HG02938 (cell line): ENCODE measurements around the gene CADM1.

Source experiments
- ATAC-seq: cut with Tn5 transposase; IDR thresholded peaks from one replicate; pipeline ENCODE4 v1.9.1; 2021; ENCODE audit warnings: mild to moderate bottlenecking, moderate library complexity; ENCODE audit not compliant: unreplicated experiment

Gene CADM1

GRCh38 chr11:115290893-115291292, 213.3 kb downstream of the CADM1 start:
- ATAC-seq, result no peak

DNA sequence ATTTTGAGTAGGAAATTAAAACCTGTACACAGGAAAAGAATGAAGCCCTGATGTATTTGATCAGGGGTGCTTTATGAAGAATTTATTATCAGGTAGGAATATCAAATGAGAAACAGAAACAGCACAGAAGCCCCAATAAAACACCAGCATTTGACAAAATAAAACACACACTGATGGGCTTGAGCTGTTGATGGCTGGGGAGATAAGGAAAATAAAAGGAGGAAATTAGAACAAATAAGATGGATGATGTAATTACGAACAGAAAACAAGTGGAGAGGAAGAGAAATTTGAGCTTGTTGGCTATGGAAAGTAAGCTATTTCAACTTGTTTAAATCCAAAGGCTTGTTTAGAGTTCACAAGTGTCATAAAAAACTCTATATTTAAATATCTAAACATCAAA, 213.7 kb downstream of the CADM1 start:
- ATAC-seq, result no peak

- no peak for ATAC-seq
Observed at GRCh38 chr11:115287266-115287665, 216.9 kb downstream of the CADM1 start.

DNA sequence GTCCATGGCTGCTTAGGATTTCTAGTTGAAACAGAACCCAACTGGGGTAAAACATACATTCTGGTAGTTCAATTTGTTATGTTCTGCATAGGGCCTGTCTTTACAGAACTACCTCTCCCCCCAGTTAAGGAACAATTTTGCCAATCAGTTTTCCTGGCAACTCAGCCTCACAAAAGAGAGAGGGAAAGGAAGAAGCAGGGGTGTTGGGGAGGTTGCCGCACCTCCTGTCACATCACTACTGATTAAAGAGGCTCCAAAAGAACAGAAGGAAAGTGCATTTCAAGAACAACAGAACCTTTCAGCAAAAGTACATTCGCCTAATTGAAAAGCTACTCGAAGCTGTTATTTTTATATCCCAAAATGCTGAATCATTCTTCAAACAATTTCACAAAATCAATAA, 217.6 kb downstream of the CADM1 start:
- ATAC-seq, result no peak

DNA sequence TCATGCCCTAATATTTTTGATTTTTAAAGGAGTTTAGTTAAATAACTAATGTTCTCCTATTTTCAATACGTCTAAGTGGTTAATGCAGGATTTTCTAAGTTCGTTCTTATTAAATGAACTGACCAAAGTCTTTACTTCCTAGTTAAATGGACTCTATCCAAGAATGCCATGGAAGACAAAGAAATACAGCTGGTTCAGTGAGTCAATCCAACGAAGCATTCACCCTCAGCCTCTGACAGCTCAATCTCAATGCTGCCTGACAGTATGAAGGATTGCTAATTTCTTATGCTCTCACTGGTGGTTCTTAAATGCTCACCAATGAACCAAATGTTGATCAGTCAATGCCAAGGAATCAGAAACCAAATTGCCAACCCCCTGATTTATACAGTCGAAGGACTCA, 219.4 kb downstream of the CADM1 start:
- no peak for ATAC-seq

DNA sequence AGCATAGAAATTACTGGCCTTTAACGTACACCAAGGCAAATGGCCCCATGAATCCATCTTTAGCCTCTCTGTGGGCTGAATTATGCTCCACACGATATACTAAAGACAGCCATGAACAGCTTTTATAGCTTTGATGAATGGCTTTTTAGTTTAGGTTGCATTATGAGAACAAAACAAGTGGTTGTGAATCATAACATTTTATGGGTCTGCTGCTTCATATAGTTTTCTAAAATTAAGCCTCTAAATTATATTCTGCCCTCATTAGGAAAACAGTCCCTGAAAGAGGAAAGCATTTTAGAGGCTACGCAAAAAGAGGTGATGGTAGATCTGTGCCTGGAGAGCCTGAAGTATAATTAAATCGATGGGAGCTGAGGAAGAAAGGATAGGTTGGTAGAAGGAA, 221.3 kb downstream of the CADM1 start:
- no peak for ATAC-seq

GRCh38 chr11:115280775-115281174, 223.4 kb downstream of the CADM1 start:
- ATAC-seq, result no peak

DNA sequence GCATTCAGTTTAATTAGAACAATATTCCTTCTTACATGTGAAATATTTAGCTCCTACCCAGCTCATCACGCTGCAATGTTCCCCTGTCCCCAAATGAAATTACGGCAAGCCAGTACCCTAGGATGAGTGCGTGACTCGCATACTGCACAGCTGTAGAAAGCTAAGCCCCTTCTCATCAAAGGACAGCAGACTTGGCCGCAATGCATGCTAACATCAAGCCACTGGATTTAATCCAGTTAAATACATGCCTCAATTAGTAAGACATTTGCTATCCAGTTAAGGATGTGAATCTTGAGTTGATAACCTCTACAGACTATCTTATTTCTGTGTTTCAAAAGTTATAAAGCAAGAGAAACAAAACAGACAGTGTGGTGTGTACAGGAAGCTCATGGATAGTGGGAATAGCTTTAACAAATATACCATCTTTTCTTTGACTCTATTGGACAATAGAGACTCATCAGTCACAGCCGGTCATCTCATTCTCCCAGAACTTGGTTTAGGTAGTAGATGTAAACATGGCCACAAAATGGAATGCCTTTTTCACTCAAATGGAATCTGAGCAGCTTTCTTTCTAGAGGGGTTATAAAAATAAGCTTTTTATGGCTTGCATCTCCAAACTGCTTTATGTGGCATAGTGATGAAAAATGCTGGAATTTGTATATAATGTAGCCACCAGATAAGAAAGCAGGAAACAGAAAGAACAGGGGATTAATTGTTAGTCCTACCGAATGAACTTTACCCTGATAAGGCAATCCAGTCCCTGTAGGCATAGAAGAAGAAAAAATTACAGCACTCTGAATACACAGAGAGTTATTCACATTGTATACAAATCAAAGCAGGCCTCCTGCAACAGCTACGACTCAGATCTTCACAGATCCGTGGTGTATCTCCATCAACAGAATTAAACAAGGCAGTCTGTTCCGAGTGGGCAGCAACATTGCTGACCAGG, 224.1 kb downstream of the CADM1 start:
- no peak for ATAC-seq

DNA sequence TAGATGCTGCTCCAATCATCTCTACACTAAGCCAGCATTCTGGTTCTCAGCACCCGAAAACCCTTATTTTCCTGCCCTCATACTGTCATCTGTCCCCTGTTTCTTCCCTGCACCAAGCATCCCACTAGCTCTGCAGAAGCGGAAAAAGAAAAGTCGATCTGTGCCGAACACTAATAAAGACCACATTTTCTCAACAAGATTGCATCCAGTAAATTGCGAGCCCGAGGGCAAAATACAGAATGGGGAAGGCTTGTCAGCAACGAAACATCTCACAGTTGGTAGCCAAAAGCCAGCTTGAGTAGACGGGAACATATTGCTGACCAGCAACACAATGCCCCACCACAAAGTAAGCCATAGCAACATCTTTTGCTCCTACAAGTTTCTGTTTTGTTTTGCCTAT, 227.4 kb downstream of the CADM1 start:
- no peak for ATAC-seq

GRCh38 chr11:115276191-115276590, 228.0 kb downstream of the CADM1 start:
- ATAC-seq, result no peak

DNA sequence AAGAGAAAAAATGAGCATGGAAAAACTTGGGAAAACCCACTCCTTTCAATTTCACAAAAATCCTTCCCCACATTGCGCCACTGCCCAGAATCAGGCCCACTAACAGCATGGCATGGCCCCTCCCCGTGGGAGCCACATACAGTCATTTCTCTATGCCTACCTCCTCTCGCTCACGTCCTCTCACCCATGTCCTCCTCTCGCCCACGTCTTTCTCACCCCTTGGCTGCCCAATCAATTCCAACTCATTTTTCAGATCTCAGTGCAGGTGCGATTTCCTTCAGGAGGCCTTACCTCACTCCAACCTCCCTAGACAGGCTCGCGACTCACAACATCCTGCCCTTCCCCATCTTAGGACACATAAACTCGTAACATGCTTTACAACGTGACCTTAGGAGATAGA, 229.2 kb downstream of the CADM1 start:
- ATAC-seq, result no peak

GRCh38 chr11:115272925-115273324, 231.3 kb downstream of the CADM1 start:
- no peak for ATAC-seq

- no peak for ATAC-seq
Observed at GRCh38 chr11:115271643-115272042, 232.6 kb downstream of the CADM1 start.

DNA sequence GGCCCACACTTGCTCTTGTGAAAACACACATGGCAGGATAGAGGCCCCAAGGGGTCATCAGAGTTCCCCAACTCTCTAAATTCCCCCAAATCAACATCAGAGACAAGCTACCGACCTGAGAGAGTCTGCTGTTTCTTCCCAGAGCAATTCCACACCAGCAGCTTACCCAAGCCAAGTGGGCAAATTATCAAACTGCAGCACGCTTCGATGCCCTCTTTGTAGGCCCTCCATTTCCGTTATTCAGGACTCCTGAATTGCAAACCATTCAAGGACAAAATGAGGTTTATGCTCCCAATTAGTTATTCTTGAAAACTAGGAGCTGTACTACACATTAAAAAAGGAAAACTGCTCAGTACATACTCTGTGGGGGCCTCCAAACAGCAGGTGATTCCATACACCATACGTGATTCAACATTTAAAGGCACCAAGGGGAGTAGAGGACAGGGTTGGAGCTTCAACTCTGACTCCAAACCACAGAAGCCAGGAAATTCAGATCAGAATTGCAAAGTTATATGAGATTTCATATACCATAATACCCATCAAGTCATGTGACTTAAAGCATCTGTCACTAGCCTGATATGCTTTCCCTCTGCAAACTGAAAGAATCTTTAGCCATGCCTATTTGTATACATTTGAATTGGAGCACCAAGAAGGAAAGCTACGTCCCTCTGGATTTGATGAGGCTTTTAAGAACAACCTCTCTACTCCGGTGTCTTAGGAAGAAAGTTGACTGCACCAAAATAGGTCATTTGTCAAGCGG, 234.8 kb downstream of the CADM1 start:
- ATAC-seq, result no peak

DNA sequence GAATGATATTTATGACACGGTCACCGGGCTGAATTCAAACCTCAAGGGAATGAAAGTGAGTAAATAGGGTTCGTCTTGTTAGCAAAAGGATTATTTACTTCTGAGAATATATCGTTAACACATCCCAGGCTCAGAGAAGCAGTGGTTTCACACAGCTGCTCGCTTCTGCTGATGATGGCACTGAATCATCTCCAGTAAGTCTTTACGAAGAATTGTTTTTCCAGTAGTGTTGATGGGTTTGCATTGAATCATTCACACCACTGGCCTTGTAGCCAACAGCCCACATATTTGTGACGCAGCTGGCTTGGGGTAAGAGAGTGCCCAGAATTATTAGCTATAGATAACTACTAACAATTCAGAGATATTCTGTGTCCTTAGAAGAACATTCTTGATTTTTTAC, 236.3 kb downstream of the CADM1 start:
- ATAC-seq, result no peak

DNA sequence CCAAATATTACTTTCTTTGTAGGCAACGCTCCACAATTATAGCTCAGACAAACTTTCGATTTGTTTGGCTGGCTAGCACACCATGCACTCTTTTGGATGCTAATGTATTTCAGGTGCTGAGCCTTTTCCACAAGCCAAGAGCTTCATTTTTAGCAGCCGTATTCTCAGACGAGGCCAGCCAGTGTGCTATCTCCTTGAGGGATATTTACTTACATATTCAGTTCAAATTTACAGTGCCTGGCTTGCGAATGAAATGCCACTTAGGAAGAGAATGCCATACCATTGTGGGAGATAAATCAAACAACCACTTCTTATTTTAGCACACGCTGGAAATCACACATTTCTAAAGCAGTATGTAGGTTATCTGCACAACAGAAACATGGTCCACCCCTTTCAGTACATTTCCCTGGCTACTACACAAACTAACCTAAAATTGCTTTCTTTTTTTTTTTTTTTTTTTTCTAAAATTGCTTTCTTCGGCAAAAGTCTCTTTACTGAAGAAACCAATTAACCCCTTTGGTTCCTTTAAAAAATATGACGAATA, 236.9 kb downstream of the CADM1 start:
- no peak for ATAC-seq

DNA sequence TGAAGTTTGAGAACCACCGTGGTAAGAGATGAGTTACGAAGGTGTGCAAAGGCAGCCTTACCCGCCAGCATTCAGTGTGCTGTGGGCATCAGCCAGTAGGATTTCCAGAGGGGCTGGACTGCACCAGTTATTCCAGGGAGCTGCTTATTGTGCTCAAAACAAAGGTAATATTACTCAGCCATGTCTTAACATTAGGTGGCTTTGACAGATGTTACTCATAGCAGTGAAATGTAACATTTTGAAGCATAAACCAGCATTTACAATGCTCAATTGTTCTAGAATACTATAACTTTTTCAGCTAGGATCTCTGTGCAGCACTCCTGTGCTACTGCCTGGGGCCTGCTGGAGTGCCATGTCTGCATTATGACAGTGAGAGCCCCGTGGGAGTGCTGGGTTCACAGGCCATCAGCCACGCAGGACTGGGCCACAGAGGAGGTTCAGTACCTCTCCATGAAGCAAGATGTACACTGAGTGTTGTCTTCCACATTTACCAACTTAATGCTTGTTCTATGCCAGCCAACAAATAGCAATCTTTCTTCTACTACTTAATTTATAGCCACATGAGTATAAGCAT, 238.1 kb downstream of the CADM1 start:
- no peak for ATAC-seq

DNA sequence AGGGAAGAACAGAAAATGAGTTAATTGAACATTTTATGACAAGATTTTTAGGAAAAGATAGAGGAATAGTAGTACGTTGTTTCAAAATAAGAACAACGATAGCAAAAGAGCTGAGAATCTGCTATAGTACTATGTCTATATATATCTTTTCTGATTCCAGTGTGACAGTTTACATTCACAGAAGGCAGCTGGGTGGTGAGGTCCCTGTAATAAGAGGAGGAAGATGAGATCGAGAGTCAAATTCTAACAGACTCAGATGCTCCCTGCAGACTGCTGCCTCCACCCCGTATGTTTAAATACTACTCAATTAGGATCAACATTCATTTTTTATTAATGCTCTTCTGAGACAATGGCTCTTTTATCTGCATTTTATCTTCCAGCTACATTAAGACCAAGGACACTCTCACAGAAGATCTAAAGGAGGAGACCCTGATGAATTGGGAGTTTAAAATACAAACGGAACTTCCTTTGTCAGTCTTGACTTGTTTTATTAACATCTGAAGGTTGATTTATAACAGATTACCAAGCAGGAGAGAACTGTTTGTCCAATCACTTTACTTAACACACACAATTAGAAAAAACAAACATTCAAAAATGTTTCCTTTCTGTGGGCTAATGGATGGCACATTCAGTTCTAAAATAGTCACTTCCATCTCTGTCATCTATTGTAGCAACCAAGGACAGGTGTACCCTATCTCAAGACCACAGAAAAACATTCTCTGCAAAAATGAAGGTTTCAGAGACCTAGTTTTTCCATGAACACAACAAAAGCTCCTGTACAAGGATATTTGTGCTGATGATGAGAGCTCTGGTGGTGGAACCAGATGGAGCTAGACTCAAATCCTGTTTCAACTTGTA, 240.2 kb downstream of the CADM1 start:
- ATAC-seq, result no peak

- ATAC-seq, result no peak
Observed at GRCh38 chr11:115258216-115258615, 246.0 kb downstream of the CADM1 start.

- no peak for ATAC-seq
Observed at GRCh38 chr11:115257678-115258077, 246.5 kb downstream of the CADM1 start.

DNA sequence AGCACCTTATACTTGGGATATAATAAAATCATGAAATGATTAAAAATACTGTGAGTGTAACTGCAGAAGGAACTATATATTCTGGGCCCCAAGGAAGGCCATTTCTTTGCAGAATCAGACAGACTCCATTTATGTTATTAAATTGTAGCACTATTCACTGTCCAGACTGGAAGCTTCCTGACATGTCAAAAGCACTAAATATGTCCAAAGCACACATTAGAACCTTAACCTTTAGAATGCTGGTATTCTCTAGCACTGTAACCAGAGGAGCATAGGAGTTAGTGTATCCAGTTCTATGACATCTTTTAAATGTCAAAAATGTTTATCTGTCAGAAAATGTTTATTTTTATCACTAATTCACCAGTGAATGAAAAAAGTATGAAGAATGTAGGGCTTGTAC, 246.9 kb downstream of the CADM1 start:
- ATAC-seq, result no peak
